ENCODE results near the gene NPS.

NPS gene

DNA sequence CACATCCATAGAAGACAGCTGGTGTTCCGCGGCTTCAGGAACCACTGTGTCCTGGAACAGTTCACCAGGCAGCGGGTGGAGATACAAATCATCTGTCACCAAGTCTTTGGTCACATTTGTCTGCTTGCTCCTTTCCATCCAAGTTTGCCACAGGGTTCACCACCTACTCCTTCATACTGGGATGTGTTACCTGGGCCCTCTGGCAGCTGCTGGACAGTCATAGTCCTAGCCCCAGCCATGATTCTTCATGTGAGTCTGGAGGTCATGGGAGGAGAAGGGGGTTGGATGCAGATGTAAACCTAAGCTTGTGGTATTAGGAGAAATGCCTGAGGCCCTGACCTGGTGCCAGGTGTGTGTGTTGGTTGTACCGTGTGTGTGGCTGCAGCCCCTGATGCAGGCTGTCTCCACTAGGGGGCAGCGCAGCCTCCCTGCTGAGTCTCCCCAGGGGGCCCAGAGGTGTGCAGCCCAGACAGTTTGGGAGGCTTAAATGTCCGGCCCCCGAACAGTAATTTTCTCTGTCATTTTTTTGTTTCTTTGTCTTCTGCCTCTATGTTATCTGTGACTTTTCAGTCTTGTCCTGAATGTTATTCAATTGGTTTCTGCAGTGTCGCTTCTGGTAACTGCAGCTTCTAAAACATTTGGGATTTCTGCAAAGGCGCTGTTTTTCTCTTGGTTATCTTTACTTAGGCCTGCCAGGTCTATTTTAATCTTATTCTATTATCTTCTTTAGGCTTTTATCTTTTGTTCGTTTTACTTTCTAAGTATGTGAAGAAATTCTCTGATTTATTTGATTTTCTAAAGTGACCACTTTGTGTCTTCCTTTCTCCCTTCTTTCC, 14.8 kb downstream of the NPS start:
- peak; percentile 4 for DNase-seq

DNA sequence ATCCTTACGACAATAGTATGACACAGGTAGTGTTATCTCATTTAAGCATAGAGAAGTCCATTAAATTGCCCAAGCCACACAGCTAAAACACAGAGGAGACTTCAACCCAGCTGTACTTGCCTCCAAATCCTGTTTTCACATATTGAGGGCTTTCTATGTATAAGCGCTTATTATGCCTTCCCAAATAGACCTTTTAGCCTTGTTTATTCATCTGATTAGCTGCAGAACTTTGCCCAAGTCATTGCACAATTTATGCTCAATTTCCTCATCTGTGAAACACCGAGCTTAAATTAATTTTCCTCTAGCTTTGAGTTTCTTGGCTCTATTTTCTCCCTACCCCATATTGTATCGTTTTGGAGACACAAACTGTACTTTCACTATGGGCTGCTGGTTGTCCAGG, 15.5 kb downstream of the NPS start:
- no peak for DNase-seq

GRCh38 chr10:127565583-127565982, 16.5 kb downstream of the NPS start:
- no peak for DNase-seq

DNA sequence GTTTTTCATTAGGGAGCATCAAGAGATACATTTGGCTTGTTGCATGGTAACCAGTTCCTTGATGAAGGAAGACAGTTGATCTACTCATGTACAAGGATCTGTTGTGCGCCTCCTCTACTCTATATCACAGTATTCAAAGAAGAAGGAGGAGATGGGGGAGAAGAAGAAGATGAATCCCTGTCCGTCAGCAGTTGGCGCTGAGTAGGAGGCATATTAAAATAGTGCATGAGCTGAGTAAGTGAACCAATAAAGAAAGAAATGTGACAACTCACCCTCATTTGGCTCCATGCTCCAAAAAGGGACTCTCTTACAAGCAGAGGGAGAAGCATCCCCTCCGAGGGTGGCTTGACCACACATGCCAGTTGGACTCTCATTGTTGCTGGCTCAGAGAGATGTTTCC, 20.1 kb downstream of the NPS start:
- DNase-seq, result no peak

- DNase-seq, result no peak
Observed at GRCh38 chr10:127570036-127570435, 20.9 kb downstream of the NPS start.

GRCh38 chr10:127571386-127571785, 22.3 kb downstream of the NPS start:
- DNase-seq, result no peak

DNA sequence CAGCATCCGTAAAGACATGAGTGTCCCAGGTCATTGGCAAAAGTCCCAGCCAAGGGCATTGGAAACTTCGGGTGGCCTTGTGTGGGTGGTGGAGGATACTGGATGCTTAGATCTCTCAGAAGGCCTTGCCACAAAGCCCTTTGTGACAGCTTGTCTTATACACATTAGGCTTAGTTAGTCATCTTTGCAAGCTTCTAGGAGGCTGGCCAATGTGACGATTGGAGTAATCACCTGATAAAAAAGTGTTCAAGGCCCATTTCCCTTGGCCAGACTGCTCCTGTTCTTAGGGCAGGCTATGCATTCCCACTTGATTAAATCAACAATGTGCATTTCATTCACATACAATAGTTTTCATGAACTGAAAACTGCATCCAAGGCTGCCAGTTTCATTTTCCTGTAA, 26.9 kb downstream of the NPS start:
- DNase-seq, result no peak

- no peak for DNase-seq
Observed at GRCh38 chr10:127576740-127577161, 27.6 kb downstream of the NPS start.

DNA sequence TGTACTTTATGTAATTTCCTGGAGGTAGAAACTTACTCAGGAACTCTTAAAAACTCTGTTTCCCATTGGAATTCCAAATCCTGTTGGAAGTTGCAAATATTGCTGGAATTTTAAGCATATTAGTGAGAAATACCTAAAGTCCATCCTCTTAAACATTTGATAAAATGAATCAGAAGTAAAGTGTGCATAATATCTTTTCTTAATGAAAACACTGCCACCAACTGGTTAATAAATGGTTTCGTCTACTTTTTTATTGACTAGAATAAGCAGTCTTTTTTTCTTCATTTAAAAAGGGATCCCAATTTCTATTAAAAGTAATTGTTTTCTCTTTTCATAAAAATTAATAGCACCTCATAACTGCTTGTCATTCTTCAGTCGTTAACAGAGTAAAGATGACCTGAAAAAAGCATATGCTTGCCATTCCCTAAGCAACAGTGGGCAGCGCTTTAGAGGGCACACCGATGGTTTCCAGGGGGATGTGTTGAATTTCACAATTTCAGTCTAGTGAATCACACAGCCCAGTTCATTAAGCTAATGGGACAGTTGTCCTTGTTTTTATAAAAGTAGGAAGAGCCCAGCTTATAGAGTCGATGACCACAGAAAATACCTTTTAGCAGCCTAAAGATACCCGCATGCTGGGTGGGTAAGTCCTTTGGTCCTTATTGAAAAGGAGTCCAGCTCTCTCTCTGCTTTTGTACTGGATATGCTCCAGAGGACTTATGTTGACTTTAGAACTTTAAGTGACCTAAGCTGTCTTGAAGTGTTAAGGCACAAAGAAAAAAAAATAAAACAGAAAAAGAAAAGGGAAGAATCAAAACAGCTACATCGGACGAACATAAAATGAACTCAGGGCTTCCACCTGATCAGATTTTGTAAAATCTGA, 28.5 kb downstream of the NPS start:
- no peak for DNase-seq

DNA sequence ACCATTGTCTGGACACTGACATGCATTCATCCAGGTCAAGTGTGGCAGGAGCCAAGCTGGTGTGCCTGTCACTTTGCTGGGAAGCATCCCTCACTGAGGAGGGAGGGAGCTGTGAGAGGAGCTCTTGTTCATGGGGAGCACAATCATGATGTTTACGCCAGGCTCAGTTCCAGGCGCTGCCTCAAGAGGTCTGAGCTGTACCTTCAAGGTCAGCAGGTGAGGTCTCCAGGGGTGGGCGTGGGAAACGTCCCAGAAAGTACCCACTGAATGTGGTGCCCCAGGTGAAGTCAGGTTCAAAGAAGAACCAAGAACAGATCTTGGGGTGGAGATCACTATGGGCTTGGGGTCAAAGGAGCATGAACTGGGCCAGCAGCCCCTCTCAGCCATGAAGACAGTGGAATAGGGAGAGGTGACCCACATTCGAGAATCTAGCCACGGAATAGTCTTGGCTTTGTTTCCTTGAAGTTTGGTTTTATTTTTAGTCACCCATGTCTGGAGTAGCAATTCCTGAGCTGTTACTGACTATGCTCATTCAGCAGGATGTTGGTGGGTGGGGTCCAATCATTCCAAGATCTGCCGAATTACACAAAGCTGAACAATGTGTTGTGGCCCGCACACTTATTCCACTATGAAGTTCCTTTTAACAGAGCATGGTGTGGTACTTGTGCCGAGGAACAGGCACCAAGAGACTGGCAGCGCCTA, 29.3 kb downstream of the NPS start:
- DNase-seq, result no peak

GRCh38 chr10:127578961-127579305, 29.8 kb downstream of the NPS start:
- DNase-seq, result no peak

DNA sequence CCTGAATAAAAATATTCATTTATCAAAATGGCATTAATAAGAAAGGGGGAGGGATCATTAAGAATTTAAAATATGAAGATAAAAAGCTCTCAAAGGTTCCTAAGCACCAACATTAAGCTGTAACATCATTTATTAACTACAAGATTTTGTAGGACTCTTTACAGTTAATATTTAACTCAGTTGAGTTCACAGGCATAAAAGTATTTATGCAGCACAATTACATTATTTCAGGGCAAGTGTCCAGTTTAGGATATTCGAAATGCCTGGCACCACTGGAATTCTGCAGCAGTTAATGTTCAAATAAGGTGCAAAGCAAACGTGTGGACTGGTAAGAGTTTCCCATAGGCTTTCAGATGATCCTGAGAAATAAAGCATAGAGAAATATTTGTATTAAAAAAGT, 30.5 kb downstream of the NPS start:
- DNase-seq, result no peak

- no peak for DNase-seq
Observed at GRCh38 chr10:127580822-127581221, 31.7 kb downstream of the NPS start.

- DNase-seq, result no peak
Observed at GRCh38 chr10:127585519-127586023, 36.5 kb downstream of the NPS start.

DNA sequence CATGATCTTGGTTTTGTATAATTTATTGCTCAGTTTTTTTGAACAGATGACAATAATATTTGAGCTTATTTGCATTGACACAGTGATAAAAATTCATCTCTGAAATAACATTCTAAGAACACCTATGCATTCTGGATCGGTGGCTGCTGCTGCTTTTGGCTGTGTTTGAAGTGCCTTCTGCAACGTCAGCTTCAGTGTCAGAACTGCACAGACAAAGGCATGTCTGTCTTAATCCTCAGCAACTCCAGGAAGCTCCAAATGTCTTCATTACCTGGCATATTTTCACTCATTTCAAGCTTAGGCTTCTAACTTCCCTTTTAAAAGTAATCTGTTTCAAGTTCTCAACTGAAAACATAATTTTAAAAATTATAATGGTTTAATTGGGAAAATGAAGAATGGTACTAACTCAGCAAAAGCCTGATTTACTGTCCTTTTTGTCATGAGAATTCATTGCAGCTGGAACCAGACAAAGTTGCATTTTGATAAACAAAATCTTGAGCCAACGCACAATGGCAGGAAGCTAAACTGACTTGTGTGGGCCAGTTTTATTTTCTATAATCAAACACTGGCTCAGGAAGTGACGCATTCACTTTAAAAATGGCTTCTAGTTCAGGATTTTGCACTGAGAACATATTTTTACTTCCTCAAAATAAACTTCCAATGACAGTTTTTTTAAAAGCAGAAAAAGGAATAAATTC, 38.7 kb downstream of the NPS start:
- DNase-seq, result no peak

- no peak for DNase-seq
Observed at GRCh38 chr10:127592586-127592985, 43.5 kb downstream of the NPS start.

DNA sequence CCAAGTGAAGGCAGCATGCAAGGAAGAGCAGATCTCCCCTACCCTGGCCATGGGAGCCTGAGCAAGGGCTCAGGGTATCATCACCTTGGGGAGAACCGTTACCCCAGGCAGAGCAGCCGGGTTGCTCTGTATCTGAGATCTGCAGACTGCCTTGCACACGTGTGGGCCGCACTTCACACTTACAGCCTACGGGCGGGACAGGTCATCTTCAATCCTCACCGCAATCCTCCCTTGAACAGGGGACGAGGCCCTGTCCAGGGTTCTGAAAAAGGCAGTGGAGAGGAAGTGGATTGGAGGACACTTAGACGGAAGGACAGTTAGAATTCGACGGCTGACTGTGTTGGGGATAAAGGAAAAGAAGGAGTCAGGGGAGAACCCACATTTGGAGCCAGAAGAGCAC, 51.4 kb downstream of the NPS start:
- no peak for DNase-seq

Data from activated naive CD4-positive, alpha-beta T cell treated with Interleukin-2 at 50 U/mL for 16 hours (primary cell).